Measurements from ENCODE around the gene TMEM163. TPM values are rescaled to one million over a fixed set of nuclear protein-coding genes. Genes with fewer than 3 reads are reported as not detected.
"Not testable (repeated sequence)": the region's sequence is repeated elsewhere in the genome, so short reads cannot be mapped to it uniquely, and the experiment has no call there.

The TMEM163 gene
- total RNA-seq, 2 experiments from 2014 or later, result 0.23 TPM; not detected in 1

DNA sequence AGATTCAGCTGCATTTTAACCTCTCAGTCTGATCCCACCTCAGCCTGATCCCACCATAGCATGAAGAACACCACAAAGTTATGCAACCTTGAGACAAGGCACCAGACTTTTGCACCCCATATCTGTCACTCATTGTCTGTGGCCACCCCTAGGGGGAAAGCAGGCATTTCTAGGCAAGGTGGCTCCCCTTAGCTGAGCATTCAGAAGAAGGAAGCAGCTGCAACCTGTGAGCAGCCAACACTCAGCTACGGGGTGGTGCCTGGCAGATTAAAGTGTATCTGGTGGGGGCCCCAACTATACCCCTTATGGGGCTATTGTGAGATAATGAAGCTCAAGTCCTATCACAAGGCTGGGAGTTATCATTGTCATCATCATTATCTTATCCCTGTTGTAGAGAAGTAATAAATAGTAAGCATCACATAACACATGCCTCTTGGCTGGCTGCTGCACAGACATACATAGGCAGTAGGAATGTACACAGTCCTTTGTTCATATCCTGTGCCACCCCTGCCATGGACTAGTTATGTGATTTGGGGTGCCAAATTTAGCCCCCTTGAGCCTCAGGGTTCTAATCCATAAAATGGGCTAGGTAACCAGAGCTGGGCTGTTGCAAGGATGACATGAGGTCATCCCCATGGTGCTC lies 20.6 kb upstream of the TMEM163 start:
- no peak overlapping the region for H3K4me3 Mint-ChIP-seq
- no peaks in the 10 kb centered on the region for H3K9me3 Mint-ChIP-seq (ENCODE audit: insufficient read depth)
- H3K4me1 Mint-ChIP-seq (ENCODE audit: low read depth), result no peaks in the 10 kb centered on the region
- H3K27me3 Mint-ChIP-seq (ENCODE audit: low read depth), result peaks cover 13% of the 10 kb centered on the region
- ATAC-seq, result no peak
- ChIA-PET CTCF (no interaction called here), POLR2A (no interaction called here)
- H3K27ac Mint-ChIP-seq, result no peak overlapping the region
- H3K36me3 Mint-ChIP-seq (ENCODE audit: low read depth), result no peaks in the 10 kb centered on the region
- DNase-seq, result no peak

GRCh38 chr2:134738141-134738870 lies 19.5 kb upstream of the TMEM163 start:
- ATAC-seq, result no peak
- Mint-ChIP-seq H3K36me3 (ENCODE audit: low read depth) (no peaks in the 10 kb centered on the region), H3K4me3 (no peak overlapping the region), H3K27ac (no peak overlapping the region), H3K9me3 (ENCODE audit: insufficient read depth) (no peaks in the 10 kb centered on the region), H3K27me3 (ENCODE audit: low read depth) (peaks cover 16% of the 10 kb centered on the region), H3K4me1 (ENCODE audit: low read depth) (no peaks in the 10 kb centered on the region)
- DNase-seq, result no peak
- CTCF ChIA-PET, result no interaction called here
- POLR2A ChIA-PET, result no interaction called here

- ChIA-PET POLR2A (no interaction called here), CTCF (no interaction called here)
- H3K4me1 Mint-ChIP-seq (ENCODE audit: low read depth), result no peaks in the 10 kb centered on the region
- no peak overlapping the region for H3K4me3 Mint-ChIP-seq
- H3K36me3 Mint-ChIP-seq (ENCODE audit: low read depth), result no peaks in the 10 kb centered on the region
- H3K9me3 Mint-ChIP-seq (ENCODE audit: insufficient read depth), result no peaks in the 10 kb centered on the region
- no peak for ATAC-seq
- no peak for DNase-seq
- peaks cover 13% of the 10 kb centered on the region for H3K27me3 Mint-ChIP-seq (ENCODE audit: low read depth)
- H3K27ac Mint-ChIP-seq, result no peak overlapping the region
Observed at GRCh38 chr2:134737671-134738070, 18.9 kb upstream of the TMEM163 start.

DNA sequence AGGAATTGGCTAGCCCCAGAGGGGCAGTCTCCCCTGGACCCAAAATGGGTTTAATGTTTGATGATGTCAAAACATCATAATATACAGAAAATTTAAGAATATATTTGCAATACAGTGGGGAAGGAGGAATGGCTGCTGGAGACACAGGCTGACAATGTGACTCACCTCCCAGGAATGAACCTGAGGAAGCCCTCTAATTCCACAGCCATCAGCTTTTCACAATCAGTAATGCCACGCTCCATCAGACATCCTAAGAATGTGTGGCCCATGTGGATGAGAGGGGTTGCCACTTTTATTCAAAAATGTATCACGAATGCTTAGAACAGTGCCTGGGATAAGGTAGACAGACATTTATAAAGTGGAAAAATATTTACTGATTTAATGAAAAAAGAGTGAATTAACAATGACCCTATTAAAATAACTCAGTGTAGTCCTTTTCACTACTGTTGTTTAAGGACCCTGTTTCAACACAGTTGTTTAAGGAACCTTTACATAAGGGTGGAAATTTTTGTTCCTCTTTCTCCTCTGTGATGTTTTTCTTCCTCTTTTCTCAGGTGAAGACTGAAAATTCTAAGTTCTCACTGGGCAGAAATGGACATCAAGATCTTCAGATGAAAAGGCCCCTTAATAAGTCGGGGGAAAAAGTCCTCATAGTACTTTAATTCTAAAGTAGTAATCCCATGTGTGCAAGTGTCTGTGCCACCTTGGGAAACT lies 17.5 kb upstream of the TMEM163 start:
- DNase-seq (no peak), ATAC-seq (no peak)
- H3K27me3 Mint-ChIP-seq (ENCODE audit: low read depth), result peaks cover 12% of the 10 kb centered on the region
- ChIA-PET CTCF (no interaction called here), POLR2A (no interaction called here)
- no peak overlapping the region for H3K27ac Mint-ChIP-seq
- H3K36me3 Mint-ChIP-seq (ENCODE audit: low read depth), result no peaks in the 10 kb centered on the region
- H3K4me1 Mint-ChIP-seq (ENCODE audit: low read depth), result no peaks in the 10 kb centered on the region
- no peaks in the 10 kb centered on the region for H3K9me3 Mint-ChIP-seq (ENCODE audit: insufficient read depth)
- H3K4me3 Mint-ChIP-seq, result no peak overlapping the region

- DNase-seq (no peak), ATAC-seq (no peak)
- Mint-ChIP-seq H3K4me3 (no peak overlapping the region), H3K27ac (no peak overlapping the region), H3K27me3 (ENCODE audit: low read depth) (peaks cover 18% of the 10 kb centered on the region), H3K36me3 (ENCODE audit: low read depth) (no peaks in the 10 kb centered on the region), H3K4me1 (ENCODE audit: low read depth) (no peaks in the 10 kb centered on the region), H3K9me3 (ENCODE audit: insufficient read depth) (no peaks in the 10 kb centered on the region)
- ChIA-PET CTCF (no interaction called here), POLR2A (no interaction called here)
Observed at GRCh38 chr2:134728163-134728562, 9.4 kb upstream of the TMEM163 start.

DNA sequence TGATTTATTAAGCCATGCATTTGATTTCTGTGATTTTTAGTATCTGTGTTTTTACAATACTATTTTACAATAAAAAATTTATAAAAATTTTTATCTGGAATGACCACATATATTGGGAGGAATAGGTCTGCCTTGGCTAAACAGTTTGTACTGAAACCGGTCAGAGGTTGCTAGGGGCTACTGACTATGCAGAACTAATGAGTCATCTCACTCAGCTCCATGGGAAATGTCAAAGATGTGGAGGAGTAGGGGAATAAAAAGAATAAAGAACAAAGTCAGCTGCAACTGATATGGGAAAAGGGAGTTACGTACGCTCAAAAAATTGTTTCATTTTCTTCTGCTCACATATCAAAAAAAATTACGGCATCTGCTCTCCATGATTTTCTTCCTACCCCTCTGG lies 8.6 kb upstream of the TMEM163 start:
- ChIA-PET CTCF (no interaction called here), POLR2A (no interaction called here)
- ATAC-seq (no peak), DNase-seq (no peak)
- no peaks in the 10 kb centered on the region for H3K36me3 Mint-ChIP-seq (ENCODE audit: low read depth)
- no peaks in the 10 kb centered on the region for H3K4me1 Mint-ChIP-seq (ENCODE audit: low read depth)
- H3K4me3 Mint-ChIP-seq, result no peak overlapping the region
- no peak overlapping the region for H3K27ac Mint-ChIP-seq
- no peaks in the 10 kb centered on the region for H3K9me3 Mint-ChIP-seq (ENCODE audit: insufficient read depth)
- peaks cover 22% of the 10 kb centered on the region for H3K27me3 Mint-ChIP-seq (ENCODE audit: low read depth)

DNA sequence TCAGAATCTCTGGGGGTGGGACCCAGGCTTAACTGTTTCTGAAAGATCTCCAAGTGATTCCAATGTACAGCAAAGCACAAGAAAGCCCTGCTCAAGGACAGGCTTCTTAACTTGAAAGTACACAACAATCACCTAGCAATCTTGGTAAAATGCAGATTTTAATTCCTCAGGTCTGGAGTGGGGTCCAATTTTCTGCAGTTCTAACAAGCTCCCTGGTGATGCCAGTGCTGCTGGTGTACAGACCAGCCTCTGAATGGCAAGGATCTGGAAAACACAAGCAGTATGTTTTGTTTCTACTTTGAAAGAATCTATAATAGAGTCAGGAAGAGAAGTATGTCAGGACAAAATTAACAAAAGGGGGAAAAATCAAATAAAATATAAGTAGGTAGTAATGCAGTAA lies 7.8 kb upstream of the TMEM163 start:
- ATAC-seq (no peak), DNase-seq (no peak)
- Mint-ChIP-seq H3K27ac (no peak overlapping the region), H3K4me1 (ENCODE audit: low read depth) (no peaks in the 10 kb centered on the region), H3K36me3 (ENCODE audit: low read depth) (no peaks in the 10 kb centered on the region), H3K9me3 (ENCODE audit: insufficient read depth) (no peaks in the 10 kb centered on the region), H3K4me3 (no peak overlapping the region), H3K27me3 (ENCODE audit: low read depth) (peaks cover 27% of the 10 kb centered on the region)
- ChIA-PET POLR2A (no interaction called here), CTCF (no interaction called here)

DNA sequence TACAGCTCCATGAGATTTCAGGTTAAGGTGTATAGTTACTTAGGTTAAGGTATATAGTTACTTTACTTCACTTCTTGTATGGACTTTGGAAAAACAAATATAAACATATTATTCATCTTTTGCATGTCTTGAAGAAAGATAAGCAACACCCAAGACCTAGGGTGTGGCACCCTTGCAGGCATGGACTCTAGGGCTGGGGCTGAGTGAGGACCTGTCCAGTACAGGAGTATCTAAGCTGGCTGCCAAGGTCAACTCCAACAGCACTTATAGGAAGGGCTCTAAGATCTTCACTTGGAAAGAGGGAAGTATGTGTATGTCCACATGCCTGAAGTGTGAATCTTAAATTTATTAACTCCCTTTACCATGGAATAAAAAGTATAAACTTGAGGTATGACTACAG lies 7.1 kb upstream of the TMEM163 start:
- H3K9me3 Mint-ChIP-seq (ENCODE audit: insufficient read depth), result no peaks in the 10 kb centered on the region
- peaks cover 33% of the 10 kb centered on the region for H3K27me3 Mint-ChIP-seq (ENCODE audit: low read depth)
- H3K4me3 Mint-ChIP-seq, result no peak overlapping the region
- ChIA-PET CTCF (no interaction called here), POLR2A (no interaction called here)
- ATAC-seq (no peak), DNase-seq (no peak)
- H3K27ac Mint-ChIP-seq, result no peak overlapping the region
- H3K36me3 Mint-ChIP-seq (ENCODE audit: low read depth), result no peaks in the 10 kb centered on the region
- H3K4me1 Mint-ChIP-seq (ENCODE audit: low read depth), result no peaks in the 10 kb centered on the region

GRCh38 chr2:134724341-134724740 lies 5.5 kb upstream of the TMEM163 start:
- no peak for ATAC-seq
- Mint-ChIP-seq H3K9me3 (ENCODE audit: insufficient read depth) (no peaks in the 10 kb centered on the region), H3K36me3 (ENCODE audit: low read depth) (no peaks in the 10 kb centered on the region), H3K27me3 (ENCODE audit: low read depth) (peaks cover 47% of the 10 kb centered on the region), H3K4me3 (no peak overlapping the region), H3K4me1 (ENCODE audit: low read depth) (no peaks in the 10 kb centered on the region), H3K27ac (no peak overlapping the region)
- CTCF ChIA-PET, result no interaction called here
- DNase-seq, result no peak
- POLR2A ChIA-PET, result no interaction called here

- H3K36me3 Mint-ChIP-seq (ENCODE audit: low read depth); POLR2A ChIA-PET; DNase-seq; H3K27ac Mint-ChIP-seq; H3K9me3 Mint-ChIP-seq (ENCODE audit: insufficient read depth); H3K4me1 Mint-ChIP-seq (ENCODE audit: low read depth); H3K4me3 Mint-ChIP-seq; CTCF ChIA-PET; ATAC-seq: not testable (repeated sequence)
- H3K27me3 Mint-ChIP-seq (ENCODE audit: low read depth), result peaks cover 43% of the 10 kb centered on the region
Observed at GRCh38 chr2:134723742-134724141, 4.9 kb upstream of the TMEM163 start.

- Mint-ChIP-seq H3K4me3 (no peak overlapping the region), H3K36me3 (ENCODE audit: low read depth) (no peaks in the 10 kb centered on the region), H3K4me1 (ENCODE audit: low read depth) (no peaks in the 10 kb centered on the region), H3K27ac (no peak overlapping the region), H3K9me3 (ENCODE audit: insufficient read depth) (no peaks in the 10 kb centered on the region), H3K27me3 (ENCODE audit: low read depth) (peaks cover 45% of the 10 kb centered on the region)
- ChIA-PET CTCF (no interaction called here), POLR2A (no interaction called here)
- no peak for ATAC-seq
- no peak for DNase-seq
Observed at GRCh38 chr2:134722728-134723127, 3.9 kb upstream of the TMEM163 start.

GRCh38 chr2:134721596-134721995 lies 2.8 kb upstream of the TMEM163 start:
- ATAC-seq (no peak), DNase-seq (no peak)
- ChIA-PET POLR2A (no interaction called here), CTCF (no interaction called here)
- H3K4me3 Mint-ChIP-seq, result no peak overlapping the region
- peaks cover 49% of the 10 kb centered on the region for H3K27me3 Mint-ChIP-seq (ENCODE audit: low read depth)
- H3K36me3 Mint-ChIP-seq (ENCODE audit: low read depth), result no peaks in the 10 kb centered on the region
- no peak overlapping the region for H3K27ac Mint-ChIP-seq
- H3K4me1 Mint-ChIP-seq (ENCODE audit: low read depth), result peaks cover 7% of the 10 kb centered on the region
- H3K9me3 Mint-ChIP-seq (ENCODE audit: insufficient read depth), result no peaks in the 10 kb centered on the region

Data from activated CD8-positive, alpha-beta T cell treated with anti-CD3 and anti-CD28 coated beads, Interleukin-2, amount 10 ng/mL, durations not matched to agents 7 days and 5 days (primary cell).